K562 (cell line): Measurements from ENCODE around the gene PAK1IP1. TPM values are rescaled to one million over a fixed set of nuclear protein-coding genes. Genes with fewer than 3 reads are reported as not detected.

Experiments used
- ATAC-seq: fragments of 200-7000 bp; cut with Tn5 transposase; 3 replicates; pipeline ENCODE4 v1.9.1; 2020; ENCODE audit warnings: moderate library complexity
- BruUV-seq: library from RNA; stranded (reverse); fragments of 400-500 nt; replicated peaks from 2 replicates; lab custom pipeline; 2021; lab: Mats Ljungman, UMichigan
- CTCF ChIA-PET: fragments of 300-600 bp; formaldehyde crosslinking; extraction: SDS; loops from one replicate; lab custom pipeline; 2021; ENCODE audit warnings: low intra/inter-chr PET ratio; lab: Yijun Ruan, JAX
- POLR2A ChIA-PET: fragments of 300-600, 350-650 bp; sonication (Branson Sonifier 250); formaldehyde crosslinking; extraction: SDS; loops from one replicate; lab custom pipeline; 2021; ENCODE audit warnings: antibody characterized with exemption, inconsistent platforms; lab: Yijun Ruan, JAX
- DNase-seq, 4 experiments: peaks; one replicate each; pipeline versions ENCODE4 v3.0.0 to v3.0.0-alpha.2; 2011 to 2018; ENCODE audit warnings: low spot score in 3 of 4, mixed read lengths in 3 of 4; ENCODE audit errors: extremely low read depth in 1 of 4
- FAIRE-seq: peaks from 2 replicates; lab custom pipeline; 2011; peaks lifted over from hg19 to GRCh38; lab: Jason Lieb, UNC
- H2AFZ ChIP-seq: 2 replicates; pipeline ENCODE4 v1.6.0; 2011; ENCODE audit warnings: low read depth, low read length, control low read depth, inconsistent platforms
- H3K27ac ChIP-seq: fragments of 200-600 bp; 3 replicates; pipeline ENCODE4 v1.8.0; 2011; ENCODE audit warnings: low read depth, mild to moderate bottlenecking, control low read depth, inconsistent platforms, low read length, moderate library complexity, mixed read lengths; ENCODE audit errors: extremely low read depth
- H3K27me3 ChIP-seq, 2 experiments: fragments of 300-600 bp in 1 of 2; 2 replicates in 1 of 2; 3 replicates in 1 of 2; pipeline versions ENCODE4 v1.6.0 to v1.8.0; 2011; ENCODE audit warnings: inconsistent platforms in 2 of 2, low read length in 2 of 2, mild to moderate bottlenecking in 1 of 2, mixed read lengths in 1 of 2, moderate library complexity in 1 of 2; ENCODE audit not compliant: control insufficient read depth in 2 of 2, insufficient read depth in 2 of 2
- H3K36me3 ChIP-seq: fragments of 300-600 bp; 3 replicates; pipeline ENCODE4 v1.8.0; 2011; ENCODE audit warnings: mild to moderate bottlenecking, low read length, inconsistent platforms; ENCODE audit not compliant: control insufficient read depth, insufficient read depth
- H3K4me1 ChIP-seq, 2 experiments: fragments of 200-600 bp in 1 of 2; replicated peaks in 1 of 2; 2 replicates in 1 of 2; 3 replicates in 1 of 2; pipeline versions ENCODE4 v1.5.1 to v1.8.0; 2011; ENCODE audit warnings: inconsistent platforms in 2 of 2, low read length in 2 of 2, mild to moderate bottlenecking in 1 of 2, mixed read lengths in 1 of 2, moderate library complexity in 1 of 2; ENCODE audit not compliant: control insufficient read depth in 2 of 2, insufficient read depth in 2 of 2
- H3K4me2 ChIP-seq: 2 replicates; pipeline ENCODE4 v1.6.1; 2011; ENCODE audit warnings: low read length, control low read depth, inconsistent platforms, mixed read lengths; ENCODE audit not compliant: insufficient read depth
- H3K4me3 ChIP-seq: fragments of 200-600 bp; sonication (generic), shearing (Covaris generic); 2 replicates; pipeline ENCODE4 v1.5.1; 2016; ENCODE audit warnings: control low read depth, inconsistent platforms
- H3K79me2 ChIP-seq: fragments of 200-600 bp; 3 replicates; pipeline ENCODE4 v1.8.0; 2011; ENCODE audit warnings: low read length, inconsistent platforms; ENCODE audit not compliant: control insufficient read depth, insufficient read depth
- H3K9ac ChIP-seq, 2 experiments: 2 replicates each; pipeline versions ENCODE4 v1.6.0 to v1.6.1; 2011; ENCODE audit warnings: low read depth in 2 of 2, low read length in 2 of 2, control low read depth in 1 of 2, inconsistent platforms in 1 of 2, mild to moderate bottlenecking in 1 of 2, mixed read lengths in 1 of 2; ENCODE audit not compliant: insufficient read depth in 1 of 2
- H3K9me1 ChIP-seq: one replicate; pipeline ENCODE4 v1.6.0; 2011; ENCODE audit warnings: inconsistent platforms, mild to moderate bottlenecking, low read length, moderate library complexity; ENCODE audit not compliant: control insufficient read depth, insufficient read depth
- H3K9me3 ChIP-seq: replicated peaks from 2 replicates; pipeline ENCODE4 v1.5.1; 2011; ENCODE audit warnings: low read depth, low read length, inconsistent platforms; ENCODE audit not compliant: control insufficient read depth, insufficient read depth
- H4K20me1 ChIP-seq: replicated peaks from 2 replicates; pipeline ENCODE4 v1.6.1; 2011; ENCODE audit warnings: low read length, inconsistent platforms, mixed read lengths; ENCODE audit not compliant: control insufficient read depth, insufficient read depth
- DDX20 ChIP-seq: fragments of 450-650 bp; IDR thresholded peaks from 2 replicates; pipeline ENCODE4 v1.6.1; 2016; ENCODE audit warnings: missing genetic modification characterization, low read depth, mild to moderate bottlenecking, missing compliant biosample characterization, moderate library complexity
- E2F1 ChIP-seq: sonication (generic); formaldehyde crosslinking; IDR thresholded peaks from 2 replicates; pipeline ENCODE4 v1.8.1; 2023; ENCODE audit warnings: mild to moderate bottlenecking, missing genetic modification reagents, moderate library complexity
- E2F5 ChIP-seq: sonication (generic); formaldehyde crosslinking; IDR thresholded peaks from 2 replicates; pipeline ENCODE4 v1.8.0; 2022; ENCODE audit warnings: mild to moderate bottlenecking, missing genetic modification reagents
- GATAD2B ChIP-seq: fragments of 450-650 bp; IDR thresholded peaks from 2 replicates; pipeline ENCODE4 v1.6.1; 2017; ENCODE audit warnings: mild to moderate bottlenecking, borderline replicate concordance
- HDAC8 ChIP-seq: fragments of 450-650 bp; IDR thresholded peaks from 2 replicates; pipeline ENCODE4 v1.6.1; 2016; ENCODE audit warnings: mild to moderate bottlenecking, missing genetic modification characterization, moderate library complexity, missing compliant biosample characterization
- MNT ChIP-seq, 2 experiments: fragments of 450-650 bp; conservative IDR thresholded peaks; 2 replicates each; pipeline ENCODE4 v1.6.1; 2017; ENCODE audit warnings: mild to moderate bottlenecking in 2 of 2, moderate library complexity in 2 of 2
- RBM15 ChIP-seq: fragments of 200-400 bp; formaldehyde crosslinking; IDR thresholded peaks from 2 replicates; pipeline ENCODE4 v1.6.1; 2018; ENCODE audit warnings: mild to moderate bottlenecking, low read length, moderate library complexity; ENCODE audit not compliant: insufficient read depth
- SIX5 ChIP-seq, 2 experiments: IDR thresholded peaks; 2 replicates each; pipeline ENCODE4 v1.6.1; 2011; ENCODE audit warnings: low read length in 2 of 2, borderline replicate concordance in 1 of 2, low read depth in 1 of 2, mild to moderate bottlenecking in 1 of 2, moderate library complexity in 1 of 2; ENCODE audit not compliant: insufficient read depth in 1 of 2
- SMARCE1 ChIP-seq: fragments of 450-650 bp; IDR thresholded peaks from 2 replicates; pipeline ENCODE4 v1.7.1; 2016; ENCODE audit warnings: mild to moderate bottlenecking
- TCF15 ChIP-seq: fragments of 250-450 bp; sonication (Bioruptor Pico); IDR thresholded peaks from 2 replicates; pipeline ENCODE4 v1.8.0; 2022; ENCODE audit warnings: moderate library complexity, mild to moderate bottlenecking, inconsistent platforms
- USF2 ChIP-seq: sonication (generic); formaldehyde crosslinking; IDR thresholded peaks from 2 replicates; pipeline ENCODE4 v1.5.0; 2020; ENCODE audit warnings: missing genetic modification reagents
- ZBTB43 ChIP-seq: sonication (generic); formaldehyde crosslinking; IDR thresholded peaks from 2 replicates; pipeline ENCODE4 v1.8.0; 2023; ENCODE audit warnings: mild to moderate bottlenecking, missing genetic modification reagents
- ZFP1 ChIP-seq: fragments of 450-650 bp; formaldehyde crosslinking; IDR thresholded peaks from 2 replicates; pipeline ENCODE4 v1.4.0; 2020; ENCODE audit warnings: mild to moderate bottlenecking, mixed read lengths
- ZNF347 ChIP-seq: fragments of 450-650 bp; formaldehyde crosslinking; IDR thresholded peaks from 2 replicates; pipeline ENCODE4 v1.4.0; 2020; ENCODE audit warnings: low read depth, mild to moderate bottlenecking, moderate library complexity
- in situ Hi-C: fragments of 300-500 bp; cut with MboI; formaldehyde crosslinking; loops from 4 replicates; pipeline ENCODE4 v1.15.0; 2018; ENCODE audit warnings: inconsistent platforms, mixed read lengths
- intact Hi-C: fragments of 100-400 bp; cut with micrococcal nuclease; formaldehyde crosslinking; loops from 2 replicates; pipeline ENCODE4 v1.14.2; 2022
- polyA plus RNA-seq, 8 experiments: library from polyadenylated mRNA; depleted of rRNA in 4 of 8; stranded (reverse) in 5 of 8; unstranded in 3 of 8; fragments of >200 nt; fragmentation: Nextera tagmentation in 2 of 8; fragmentation: Illumina TruSeq in 1 of 8; extraction: Ambion mirVana in 2 of 8; extraction: Trizol in 1 of 8; gene quantifications; 2 replicates each; pipeline versions ENCODE4 v1.2.1 to v1.2.3, GENCODE V29; 2011 to 2014; ENCODE audit warnings: inconsistent platforms in 1 of 8, missing spikeins in 1 of 8
- total RNA-seq, 7 experiments: library from RNA; depleted of rRNA in 6 of 7; stranded (reverse); fragments of >200 nt in 6 of 7; fragmentation: Illumina TruSeq in 2 of 7; extraction: Trizol in 2 of 7; gene quantifications; 2 replicates each; pipeline versions ENCODE4 v1.2.1 to v1.2.3, GENCODE V29; 2011 to 2021; ENCODE audit warnings: low replicate concordance in 1 of 7

PAK1IP1 gene
- total and polyA plus RNA-seq, 9 of the 15 experiments (the other 6 are each of a cell fraction or from before 2014, with no cell fraction given): 50.0 to 200 (median 87.0) TPM

GRCh38 chr6:10740061-10740460, 45.3 kb downstream of the PAK1IP1 start:
- no TSS peak for BruUV-seq
- Histone ChIP-seq H3K27me3 (no peaks in the 10 kb centered on the region), H3K4me1 (peaks cover 3 to 4% of the 10 kb centered on the region in 2 experiments; a peak in 3 of 5 replicates), H3K9me1 (no peaks in the 10 kb centered on the region), H3K79me2 (no peaks in the 10 kb centered on the region), H3K4me3 (no peak overlapping the region), H2AFZ (no peak overlapping the region), H3K4me2 (no peak overlapping the region), H3K9me3 (no peaks in the 10 kb centered on the region), H4K20me1 (no peaks in the 10 kb centered on the region), H3K36me3 (peaks cover 3% of the 10 kb centered on the region; the same call in 2 of the 3 replicates), H3K27ac (no peak overlapping the region), H3K9ac (no peak overlapping the region)
- ATAC-seq (no peak), DNase-seq (no peak), FAIRE-seq (no peak)
- CTCF ChIA-PET: no interaction called here
- intact Hi-C loops (no loop called here), in situ Hi-C loops (no loop called here)
- POLR2A ChIA-PET: interaction anchor here (0.7 kb wide), 1 partner anchor 100 kb away, joined by 4 read pairs; no protein-coding TSS in a partner anchor
- TF ChIP-seq SIX5 (IDR thresholded peaks at IDR 0.05; ENCODE audit: borderline replicate concordance in 1 of 2, insufficient read depth in 1 of 2, low read depth in 1 of 2, low read length in 2 of 2) (no peak), SMARCE1 (no peak), ZBTB43 (CRISPR knock-in tag) (no peak), TCF15 (no peak), MNT (conservative IDR thresholded peaks at IDR 0.05) (no peak), E2F5 (no peak), E2F1 (no peak), GATAD2B (no peak), ZNF347 (CRISPR knock-in tag) (no peak), ZFP1 (CRISPR knock-in tag) (no peak), RBM15 (no peak), HDAC8 (tag) (no peak), DDX20 (tag) (no peak), USF2 (CRISPR knock-in tag) (no peak)
